ENCODE measurements around the gene FBXW11.
"Not testable (repeated sequence)": the region's sequence is repeated elsewhere in the genome, so short reads cannot be mapped to it uniquely, and the experiment has no call there.

The FBXW11 gene

DNA sequence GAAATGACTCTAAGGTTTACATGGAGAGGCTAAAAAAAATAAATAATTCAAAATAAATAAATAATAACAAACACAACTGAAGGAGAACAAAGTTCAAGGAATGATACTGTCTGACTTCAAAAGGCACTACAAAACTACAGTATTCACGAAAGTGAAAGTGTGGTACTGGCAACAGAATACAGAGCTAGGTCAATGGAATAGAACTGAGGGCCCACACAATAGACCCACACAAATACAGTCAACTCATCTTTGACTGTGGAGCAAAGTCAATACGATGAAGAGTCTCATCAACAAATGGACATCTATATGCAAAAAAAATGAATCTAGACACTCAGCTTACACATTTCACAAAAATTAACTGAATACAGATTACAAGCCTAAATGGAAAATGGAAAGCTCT is 75.3 kb downstream of the FBXW11 start:
- TF ChIP-seq, protein P1, sequence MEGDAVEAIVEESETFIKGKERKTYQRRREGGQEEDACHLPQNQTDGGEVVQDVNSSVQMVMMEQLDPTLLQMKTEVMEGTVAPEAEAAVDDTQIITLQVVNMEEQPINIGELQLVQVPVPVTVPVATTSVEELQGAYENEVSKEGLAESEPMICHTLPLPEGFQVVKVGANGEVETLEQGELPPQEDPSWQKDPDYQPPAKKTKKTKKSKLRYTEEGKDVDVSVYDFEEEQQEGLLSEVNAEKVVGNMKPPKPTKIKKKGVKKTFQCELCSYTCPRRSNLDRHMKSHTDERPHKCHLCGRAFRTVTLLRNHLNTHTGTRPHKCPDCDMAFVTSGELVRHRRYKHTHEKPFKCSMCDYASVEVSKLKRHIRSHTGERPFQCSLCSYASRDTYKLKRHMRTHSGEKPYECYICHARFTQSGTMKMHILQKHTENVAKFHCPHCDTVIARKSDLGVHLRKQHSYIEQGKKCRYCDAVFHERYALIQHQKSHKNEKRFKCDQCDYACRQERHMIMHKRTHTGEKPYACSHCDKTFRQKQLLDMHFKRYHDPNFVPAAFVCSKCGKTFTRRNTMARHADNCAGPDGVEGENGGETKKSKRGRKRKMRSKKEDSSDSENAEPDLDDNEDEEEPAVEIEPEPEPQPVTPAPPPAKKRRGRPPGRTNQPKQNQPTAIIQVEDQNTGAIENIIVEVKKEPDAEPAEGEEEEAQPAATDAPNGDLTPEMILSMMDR (conservative IDR thresholded peaks at IDR 0.05; ENCODE audit: low read length) = no peak

DNA sequence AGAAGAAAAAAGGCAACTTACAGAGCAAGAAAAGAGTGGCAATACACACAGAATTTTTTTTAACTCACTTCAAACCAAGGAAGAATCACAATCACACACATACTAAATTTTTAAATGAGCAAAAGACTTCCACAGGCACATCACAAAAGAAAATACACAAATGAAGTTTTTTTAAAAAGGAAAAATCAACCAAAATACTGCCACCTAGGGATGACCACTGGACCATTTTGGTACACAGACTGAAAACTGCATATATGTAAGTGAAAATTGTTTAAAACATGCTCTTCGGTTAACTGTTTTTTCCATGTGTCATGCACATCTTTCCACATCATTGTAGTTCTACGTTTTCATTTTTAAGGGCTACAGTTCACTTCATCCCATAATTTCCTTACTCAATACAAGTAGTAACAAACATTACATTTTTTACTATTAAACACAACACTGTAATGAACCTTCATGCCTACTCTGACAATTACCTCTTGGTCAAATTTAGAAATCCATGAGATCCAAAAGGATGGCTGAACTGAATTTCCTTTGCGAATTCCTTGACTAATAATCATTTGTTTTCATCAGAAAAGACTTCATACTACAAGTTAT is 79.0 kb downstream of the FBXW11 start:
- no peak for DNase-seq (ENCODE audit: low read depth)
- TF ChIP-seq, protein P1 (conservative IDR thresholded peaks at IDR 0.05; ENCODE audit: low read length) = peak; percentile 43
- no peak overlapping the region for H3K4me3 ChIP-seq (ENCODE audit: low read length)

More for the DNA sequence above, 75.3 kb downstream of the FBXW11 start:
- DNase-seq (ENCODE audit: low read depth) = no peak
- no peak overlapping the region for H3K4me3 ChIP-seq (ENCODE audit: low read length)

DNA sequence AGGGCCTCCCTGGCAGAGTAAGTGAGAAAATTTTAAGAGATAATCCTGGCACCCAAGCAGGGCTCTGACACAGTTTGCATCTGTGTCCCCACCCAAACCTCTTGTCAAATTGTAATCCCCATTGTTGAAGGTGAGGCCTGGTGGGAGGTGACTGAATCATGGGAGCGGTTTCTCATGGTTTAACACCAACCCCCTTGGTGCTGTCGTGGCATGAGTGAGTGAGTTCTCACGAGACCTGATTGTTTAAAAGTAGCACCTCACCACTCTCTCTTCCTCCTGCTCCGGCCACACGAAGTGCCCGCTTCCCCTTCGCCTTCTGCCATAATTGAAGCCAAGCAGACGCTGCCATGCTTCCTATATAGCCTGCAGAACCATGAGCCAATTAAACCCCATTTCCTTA is 80.1 kb downstream of the FBXW11 start:
- TF ChIP-seq, protein P1 (conservative IDR thresholded peaks at IDR 0.05; ENCODE audit: low read length) = no peak
- H3K4me3 ChIP-seq (ENCODE audit: low read length) = no peak overlapping the region
- no peak for DNase-seq (ENCODE audit: low read depth)

DNA sequence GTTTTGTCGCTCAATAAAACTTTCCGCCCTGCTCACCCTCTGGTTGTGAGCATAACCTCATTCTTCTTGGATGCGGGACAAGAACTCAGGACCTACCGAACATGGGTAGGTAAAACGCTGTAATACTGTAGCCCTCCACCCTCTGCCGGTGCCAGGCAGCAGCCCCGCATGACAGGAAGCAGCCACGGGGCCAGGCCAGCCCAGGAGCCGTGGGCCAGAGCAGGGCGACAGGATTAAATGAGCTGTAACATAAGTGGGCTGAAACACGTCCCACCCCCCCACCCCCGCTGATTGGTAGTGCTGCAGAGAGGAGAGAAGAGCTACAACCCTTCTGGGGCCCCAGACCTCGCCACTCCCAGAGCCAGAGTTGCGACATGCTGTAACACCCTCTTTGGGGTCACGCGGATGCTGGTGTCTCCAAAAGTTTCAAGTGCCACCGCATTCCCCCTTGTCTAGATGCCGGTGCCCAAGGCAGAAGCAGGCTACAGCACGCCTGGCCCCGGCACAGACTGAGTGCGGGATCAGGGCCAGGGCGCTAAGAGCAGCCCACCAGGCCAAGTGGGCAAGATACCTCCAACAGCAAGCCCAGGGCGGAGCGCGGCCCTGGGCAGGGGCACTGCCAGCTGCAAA is 81.8 kb downstream of the FBXW11 start:
- TF ChIP-seq, protein P1 (conservative IDR thresholded peaks at IDR 0.05; ENCODE audit: low read length) = no peak
- DNase-seq (ENCODE audit: low read depth) = no peak
- no peak overlapping the region for H3K4me3 ChIP-seq (ENCODE audit: low read length)

DNA sequence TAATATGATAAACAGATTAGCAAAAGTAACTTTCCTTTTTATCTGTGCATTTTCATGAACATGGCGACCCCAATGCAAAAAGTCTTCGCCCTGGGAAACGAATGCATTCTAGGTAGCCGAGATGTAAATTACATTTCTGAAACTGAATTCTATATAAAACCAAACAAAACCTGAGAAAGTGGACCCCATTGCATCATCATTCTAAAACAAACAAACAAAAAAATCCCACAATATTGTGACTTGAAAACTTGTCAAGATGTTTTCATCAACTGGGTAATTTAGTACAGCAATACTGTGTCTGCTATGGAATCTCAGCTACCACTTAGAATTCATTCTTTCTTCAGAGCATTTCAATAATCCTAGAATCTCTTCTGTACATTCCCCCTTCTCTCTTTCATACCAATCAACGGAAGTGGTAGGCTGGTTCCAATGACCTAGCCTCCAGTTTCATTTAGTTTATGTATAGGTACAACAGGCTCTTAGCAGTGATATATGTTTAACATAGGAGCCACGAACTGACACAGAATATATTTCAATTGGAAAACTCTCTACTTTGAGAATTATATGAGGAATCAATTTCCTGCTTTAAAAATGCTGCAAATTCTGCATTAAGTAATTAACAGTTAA is 85.6 kb downstream of the FBXW11 start:
- no peak overlapping the region for H3K4me3 ChIP-seq (ENCODE audit: low read length)
- no peak for DNase-seq (ENCODE audit: low read depth)
- TF ChIP-seq, protein P1 (conservative IDR thresholded peaks at IDR 0.05; ENCODE audit: low read length) = no peak

DNA sequence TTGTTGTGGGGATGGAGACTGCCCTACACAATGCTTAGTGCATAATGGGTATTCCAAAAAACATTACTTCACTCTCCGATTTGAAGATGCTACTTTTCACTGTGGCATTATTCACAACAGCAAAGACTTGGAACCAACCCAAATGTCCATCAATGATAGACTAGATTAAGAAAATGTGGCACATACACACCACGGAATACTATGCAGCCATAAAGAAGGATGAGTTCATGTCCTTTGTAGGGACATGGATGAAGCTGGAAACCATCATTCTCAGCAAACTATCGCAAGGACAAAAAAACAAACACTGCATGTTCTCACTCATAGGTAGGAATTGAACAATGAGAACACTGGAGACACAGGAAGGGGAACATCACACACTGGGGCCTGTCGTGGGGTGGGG is 90.7 kb downstream of the FBXW11 start:
- not testable (repeated sequence) for H3K4me3 ChIP-seq (ENCODE audit: low read length); DNase-seq (ENCODE audit: low read depth)

DNA sequence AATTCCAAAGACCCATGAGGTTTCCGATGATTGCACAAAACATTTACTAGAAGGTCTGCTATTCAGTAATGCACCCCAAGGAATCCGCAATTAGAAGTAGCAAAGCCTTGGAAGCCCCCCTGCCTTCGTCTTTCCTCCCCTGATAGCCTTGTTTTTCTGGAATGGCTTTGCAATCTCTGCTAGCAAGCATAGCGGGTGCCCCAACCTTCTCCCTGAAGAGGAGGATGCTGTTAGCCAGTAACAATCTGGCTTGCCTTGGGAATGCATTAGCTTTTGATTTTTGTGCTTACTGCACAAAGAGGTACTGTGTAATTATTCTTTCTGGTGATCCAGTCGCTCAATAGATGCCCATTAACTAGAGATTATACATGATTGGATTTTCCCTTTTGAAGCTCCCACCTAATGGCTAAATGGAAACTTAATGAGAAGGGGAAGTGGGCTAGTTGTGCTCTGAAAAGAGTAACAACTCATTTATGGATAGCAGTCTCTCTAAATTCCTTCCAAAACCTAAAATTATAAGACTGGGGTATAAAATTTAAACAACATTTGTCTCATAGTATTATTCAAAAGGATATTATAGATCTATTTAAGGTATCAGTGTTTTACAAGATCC is 91.6 kb downstream of the FBXW11 start:
- no peak overlapping the region for H3K4me3 ChIP-seq (ENCODE audit: low read length)
- DNase-seq (ENCODE audit: low read depth) = no peak
- TF ChIP-seq, protein P1 (conservative IDR thresholded peaks at IDR 0.05; ENCODE audit: low read length) = no peak

All from AG10803 (cell line).